Measurements from ENCODE around the gene RALGPS1. TPM values are rescaled to one million over a fixed set of nuclear protein-coding genes. Genes with fewer than 3 reads are reported as not detected.

Gene RALGPS1
- total RNA-seq, 5 donors from 2014 or later (not counting 1 experiment from before 2014, with no cell fraction given) = 7.3 to 13.9 (median 9.4) TPM

DNA sequence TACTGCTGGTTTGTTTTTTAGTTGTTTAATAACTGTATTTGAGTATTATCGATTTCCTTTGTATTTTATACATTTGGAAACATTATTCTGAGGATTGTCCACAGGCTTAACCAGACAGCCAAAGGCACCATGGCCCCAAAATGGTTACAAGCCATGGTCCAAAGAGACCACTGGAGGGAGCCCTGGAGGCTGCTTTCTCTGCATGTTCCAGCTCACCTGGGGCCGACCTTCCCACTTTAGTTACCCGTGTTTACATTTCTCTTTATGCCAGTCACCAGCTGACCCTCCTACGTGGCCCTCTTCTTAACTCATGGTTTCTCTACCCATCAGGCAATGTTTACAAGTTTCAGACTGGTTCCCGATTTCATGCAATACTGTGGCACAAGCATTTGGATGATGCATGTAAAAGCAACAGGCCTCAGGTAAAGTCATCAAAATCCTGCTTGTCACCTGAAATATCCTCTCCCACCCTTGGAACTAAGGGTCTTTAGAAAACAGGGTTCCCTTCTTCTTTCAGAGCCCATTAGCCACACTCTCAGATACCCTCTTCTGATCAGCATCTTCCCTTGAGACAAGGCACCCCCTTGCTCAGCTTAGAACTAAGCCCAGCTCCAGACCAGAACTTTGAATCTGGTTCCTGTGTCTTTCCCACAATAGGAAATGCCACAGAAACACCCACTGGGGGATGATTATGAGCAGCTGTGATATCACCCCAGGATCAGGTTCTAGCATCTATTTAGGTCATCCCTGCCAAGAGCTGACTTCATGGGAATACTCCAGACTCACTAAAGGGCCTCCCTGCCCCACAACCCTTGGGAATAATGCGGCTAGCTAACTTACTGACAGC, 300.1 kb downstream of the RALGPS1 start:
- 43% methylated on average over 5 of the region's 6 CpGs for WGBS (ENCODE audit: insufficient coverage)
- Mint-ChIP-seq H3K9me3 (no peaks in the 10 kb centered on the region), H3K27ac (no peak overlapping the region)

DNA sequence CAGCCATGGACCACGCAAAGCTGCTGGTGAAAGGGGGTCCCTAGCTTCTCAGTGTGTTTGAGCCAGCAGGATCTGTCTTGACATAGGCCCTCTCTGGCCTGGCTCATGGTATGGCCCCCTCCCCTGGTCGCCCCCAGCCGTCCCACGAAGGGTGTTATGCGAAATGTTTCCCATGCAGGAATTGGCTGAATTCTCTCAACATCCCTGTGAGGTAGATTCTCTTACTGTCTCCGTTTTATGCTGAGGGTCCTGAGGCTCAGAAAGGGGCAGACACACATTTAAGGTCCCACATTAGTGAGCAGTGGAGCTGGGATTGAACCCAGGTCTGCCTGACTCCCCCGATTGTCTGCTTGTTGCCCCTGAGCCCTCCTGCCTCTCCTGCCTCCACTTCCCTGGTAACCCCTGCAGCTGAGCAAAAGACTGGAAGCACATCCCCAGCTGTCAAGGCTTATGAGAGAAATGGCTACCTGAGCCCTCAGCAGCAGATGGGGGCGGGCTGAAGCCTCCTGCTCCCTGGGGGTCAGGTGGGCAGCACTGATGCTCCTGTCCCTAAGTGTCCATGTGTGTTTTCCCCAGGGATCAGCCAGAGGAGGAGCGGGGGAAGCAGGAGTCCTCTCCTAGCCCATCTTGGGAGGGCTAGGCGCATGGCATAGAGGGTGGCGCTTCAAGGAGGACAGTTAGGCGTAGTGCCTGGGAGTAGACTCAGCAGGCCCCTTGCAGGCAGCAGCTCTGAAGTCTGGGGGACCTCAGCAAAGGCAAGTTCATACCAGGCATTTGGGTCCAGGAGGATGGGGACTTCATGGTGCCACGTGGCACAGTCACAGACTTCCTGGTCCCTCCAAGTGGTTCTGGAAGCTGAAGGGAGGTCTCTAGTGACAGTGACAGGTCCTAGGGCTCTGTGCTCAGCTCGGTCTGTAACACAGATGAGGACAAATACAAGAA, 301.0 kb downstream of the RALGPS1 start:
- POLR2A ChIA-PET = interaction anchor here in 1 of 2 donors (0.6 kb wide), 1 partner anchor 139 kb away, joined by 4 read pairs; no protein-coding TSS in a partner anchor
- H3K36me3 ChIP-seq (ENCODE audit: control insufficient read depth in 2 of 2, extremely low read depth in 1 of 2, insufficient read depth in 1 of 2, low read length in 1 of 2) = no peaks in the 10 kb centered on the region
- H3K9me3 ChIP-seq = no peaks in the 10 kb centered on the region
- no peak for ATAC-seq (replicated peaks in 1 of 4)
- H3K27ac ChIP-seq (ENCODE audit: low read length) = no peak overlapping the region
- Mint-ChIP-seq H3K9me3 (no peaks in the 10 kb centered on the region), H3K4me3 (no peak overlapping the region), H3K27ac (no peak overlapping the region), H3K27me3 (peaks cover 0 to 7% of the 10 kb centered on the region in 2 donors), H3K4me1 (peaks cover 0 to 4% (median 2%) of the 10 kb centered on the region in 3 donors), H3K36me3 (no peaks in the 10 kb centered on the region)
- peaks cover 0 to 7% of the 10 kb centered on the region in 2 experiments for H3K27me3 ChIP-seq (replicated peaks in 1 of 2; ENCODE audit: control insufficient read depth in 2 of 2, extremely low read depth in 1 of 2, insufficient read depth in 2 of 2, low read length in 1 of 2)
- H3K4me1 ChIP-seq (ENCODE audit: control insufficient read depth in 1 of 2, extremely low read depth in 1 of 2, insufficient read depth in 2 of 2, low read length in 2 of 2) = peaks cover 0 to 2% of the 10 kb centered on the region in 2 experiments
- DNase-seq = no peak
- H3K4me3 ChIP-seq (ENCODE audit: control insufficient read depth in 1 of 2, extremely low read depth in 1 of 2, low read length in 1 of 2) = no peak overlapping the region
- CTCF ChIA-PET = interaction anchor here (0.6 to 1.9 kb wide), 4 partner anchors 9 to 1423 kb away, joined by 3 to 6 read pairs (median 3); partner anchors contain the start of gene TOR2A (in 1 of the 2)
- 92% methylated on average over 13 of the region's 14 CpGs for WGBS (ENCODE audit: insufficient coverage)

More for the DNA sequence above, 300.1 kb downstream of the RALGPS1 start:
- Mint-ChIP-seq H3K36me3 (no peaks in the 10 kb centered on the region), H3K4me1 (peaks cover 0 to 4% (median 2%) of the 10 kb centered on the region in 3 donors), H3K4me3 (no peak overlapping the region), H3K27me3 (peaks cover 0 to 8% of the 10 kb centered on the region in 2 donors)
- ATAC-seq (replicated peaks in 1 of 4) = peak; percentile 71 to 88 (median 80)
- Histone ChIP-seq H3K4me1 (ENCODE audit: control insufficient read depth in 1 of 2, extremely low read depth in 1 of 2, insufficient read depth in 2 of 2, low read length in 2 of 2) (peaks cover 0 to 2% of the 10 kb centered on the region in 2 experiments), H3K36me3 (ENCODE audit: control insufficient read depth in 2 of 2, extremely low read depth in 1 of 2, insufficient read depth in 1 of 2, low read length in 1 of 2) (no peaks in the 10 kb centered on the region), H3K27ac (ENCODE audit: low read length) (no peak overlapping the region), H3K9me3 (no peaks in the 10 kb centered on the region), H3K4me3 (ENCODE audit: control insufficient read depth in 1 of 2, extremely low read depth in 1 of 2, low read length in 1 of 2) (no peak overlapping the region), H3K27me3 (replicated peaks in 1 of 2; ENCODE audit: control insufficient read depth in 2 of 2, extremely low read depth in 1 of 2, insufficient read depth in 2 of 2, low read length in 1 of 2) (peaks cover 0 to 7% of the 10 kb centered on the region in 2 experiments)
- ChIA-PET CTCF (interaction anchor here (0.5 to 1.9 kb wide), 6 partner anchors 10 to 1424 kb away, joined by 3 to 6 read pairs (median 3); partner anchors contain the start of genes SLC2A8 (in 1 of the 2) and TOR2A (in 1 of the 2)), POLR2A (interaction anchor here in 1 of 2 donors (0.6 kb wide), 1 partner anchor 140 kb away, joined by 4 read pairs; no protein-coding TSS in a partner anchor)
- peak in 34 of 35 experiments; percentile 13 to 75 (median 48) for DNase-seq

DNA sequence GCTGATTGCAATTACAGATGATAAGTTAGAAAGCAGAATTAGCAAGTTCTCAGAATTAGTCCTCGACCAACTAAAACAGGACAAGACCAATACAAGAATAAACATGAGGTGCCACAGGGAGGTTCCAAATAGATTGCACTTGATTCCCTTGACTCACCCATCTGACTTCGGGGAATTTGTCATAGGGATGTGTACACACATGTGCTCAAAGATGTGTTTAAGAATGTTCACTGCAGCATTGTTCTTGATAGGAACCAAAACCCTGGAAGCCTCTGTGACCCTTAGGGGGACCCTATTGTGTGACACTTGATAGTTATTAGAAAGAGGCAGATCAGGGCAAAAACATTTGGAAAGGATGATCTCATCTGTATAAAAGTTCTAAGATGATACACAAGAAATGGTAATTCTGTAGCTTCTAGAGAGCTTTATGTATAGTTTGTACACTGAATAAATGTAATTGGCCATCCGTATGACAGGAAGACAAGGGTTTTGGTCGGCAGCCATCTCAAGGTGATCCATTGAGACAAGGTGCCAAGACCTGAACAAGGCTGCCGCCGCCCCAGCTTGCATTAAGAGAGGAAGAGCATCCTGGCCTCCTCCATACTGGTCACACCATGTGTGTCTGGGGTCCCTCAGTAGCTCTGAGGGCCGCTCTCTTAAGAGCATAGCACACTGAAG, 301.8 kb downstream of the RALGPS1 start:
- no peak overlapping the region for H3K27ac Mint-ChIP-seq
- CTCF ChIA-PET = no interaction called here

DNA sequence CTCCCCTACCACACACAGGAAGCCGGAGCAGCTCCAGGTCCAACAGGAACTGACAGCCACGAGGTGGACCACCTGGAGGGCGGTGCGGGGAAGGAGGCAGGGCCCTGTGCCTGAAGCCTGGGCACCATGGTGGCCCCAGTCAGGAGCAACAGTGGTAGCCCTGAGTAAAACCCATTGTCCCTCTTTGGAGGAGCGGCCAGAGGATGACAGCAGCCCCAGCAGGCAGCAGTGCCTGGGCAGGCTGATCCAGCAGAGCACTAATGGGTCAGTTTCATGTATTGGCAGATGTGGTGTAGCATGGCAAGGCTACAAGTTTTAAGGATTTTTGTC, 302.3 kb downstream of the RALGPS1 start:
- H3K4me1 Mint-ChIP-seq = peaks cover 8 to 9% (median 9%) of the 10 kb centered on the region in 3 donors
- H3K9me3 Mint-ChIP-seq = no peaks in the 10 kb centered on the region
- no peaks in the 10 kb centered on the region for H3K27me3 Mint-ChIP-seq
- Histone ChIP-seq H3K27me3 (replicated peaks in 1 of 2; ENCODE audit: control insufficient read depth in 2 of 2, extremely low read depth in 1 of 2, insufficient read depth in 2 of 2, low read length in 1 of 2) (no peaks in the 10 kb centered on the region), H3K9me3 (no peaks in the 10 kb centered on the region), H3K4me3 (ENCODE audit: control insufficient read depth in 1 of 2, extremely low read depth in 1 of 2, low read length in 1 of 2) (no peak overlapping the region), H3K36me3 (ENCODE audit: control insufficient read depth in 2 of 2, extremely low read depth in 1 of 2, insufficient read depth in 1 of 2, low read length in 1 of 2) (no peaks in the 10 kb centered on the region), H3K27ac (ENCODE audit: low read length) (no peak overlapping the region), H3K4me1 (ENCODE audit: control insufficient read depth in 1 of 2, extremely low read depth in 1 of 2, insufficient read depth in 2 of 2, low read length in 2 of 2) (peaks cover 3 to 5% of the 10 kb centered on the region in 2 experiments)
- CTCF ChIA-PET = no interaction called here
- no peak overlapping the region for H3K27ac Mint-ChIP-seq
- POLR2A ChIA-PET = no interaction called here
- 80% methylated on average over 4 of the region's 5 CpGs for WGBS (ENCODE audit: insufficient coverage)
- no peak overlapping the region for H3K4me3 Mint-ChIP-seq
- DNase-seq (no peak), ATAC-seq (replicated peaks in 1 of 4) (no peak)
- H3K36me3 Mint-ChIP-seq = no peaks in the 10 kb centered on the region

More for the DNA sequence above, 301.8 kb downstream of the RALGPS1 start:
- no peak overlapping the region for H3K4me3 ChIP-seq (ENCODE audit: control insufficient read depth in 1 of 2, extremely low read depth in 1 of 2, low read length in 1 of 2)
- DNase-seq = no peak
- H3K9me3 ChIP-seq = no peaks in the 10 kb centered on the region
- Mint-ChIP-seq H3K27me3 (no peaks in the 10 kb centered on the region), H3K36me3 (no peaks in the 10 kb centered on the region), H3K4me3 (no peak overlapping the region), H3K4me1 (peaks cover 3 to 4% (median 4%) of the 10 kb centered on the region in 3 donors), H3K9me3 (no peaks in the 10 kb centered on the region)
- peaks cover 0 to 2% of the 10 kb centered on the region in 2 experiments for H3K4me1 ChIP-seq (ENCODE audit: control insufficient read depth in 1 of 2, extremely low read depth in 1 of 2, insufficient read depth in 2 of 2, low read length in 2 of 2)
- POLR2A ChIA-PET = no interaction called here
- no peak for ATAC-seq (replicated peaks in 1 of 4)
- no peaks in the 10 kb centered on the region for H3K36me3 ChIP-seq (ENCODE audit: control insufficient read depth in 2 of 2, extremely low read depth in 1 of 2, insufficient read depth in 1 of 2, low read length in 1 of 2)
- 83% methylated on average over 5 of the region's 7 CpGs for WGBS (ENCODE audit: insufficient coverage)
- H3K27me3 ChIP-seq (replicated peaks in 1 of 2; ENCODE audit: control insufficient read depth in 2 of 2, extremely low read depth in 1 of 2, insufficient read depth in 2 of 2, low read length in 1 of 2) = peaks cover 0 to 4% of the 10 kb centered on the region in 2 experiments
- H3K27ac ChIP-seq (ENCODE audit: low read length) = no peak overlapping the region

DNA sequence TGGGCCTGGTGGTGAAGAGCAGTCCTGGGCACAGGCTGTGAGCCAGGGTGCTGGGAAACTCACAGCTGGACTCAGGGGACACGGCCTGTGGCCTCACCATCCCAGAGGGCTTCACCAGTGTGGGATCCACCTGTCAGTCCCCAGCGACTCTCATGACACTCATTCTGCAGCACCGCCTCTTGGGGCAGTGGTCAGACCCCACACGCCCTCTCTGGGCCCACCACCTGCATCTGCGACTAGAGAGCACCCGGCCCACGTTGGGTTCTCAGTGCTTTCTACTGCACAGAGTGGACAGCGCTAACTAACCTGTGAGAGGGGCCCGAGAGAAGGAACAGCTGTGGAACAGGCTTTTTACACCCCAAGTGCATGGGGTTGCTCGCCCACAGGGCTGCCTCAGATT, 304.2 kb downstream of the RALGPS1 start:
- CTCF ChIA-PET = interaction anchor here in 1 of 2 donors (0.6 kb wide), 1 partner anchor 276 kb away, joined by 3 read pairs; no protein-coding TSS in a partner anchor
- Histone ChIP-seq H3K27ac (ENCODE audit: low read length) (no peak overlapping the region), H3K4me1 (ENCODE audit: control insufficient read depth in 1 of 2, extremely low read depth in 1 of 2, insufficient read depth in 2 of 2, low read length in 2 of 2) (peaks cover 8 to 13% of the 10 kb centered on the region in 2 experiments), H3K9me3 (no peaks in the 10 kb centered on the region), H3K36me3 (ENCODE audit: control insufficient read depth in 2 of 2, extremely low read depth in 1 of 2, insufficient read depth in 1 of 2, low read length in 1 of 2) (no peaks in the 10 kb centered on the region), H3K27me3 (replicated peaks in 1 of 2; ENCODE audit: control insufficient read depth in 2 of 2, extremely low read depth in 1 of 2, insufficient read depth in 2 of 2, low read length in 1 of 2) (no peaks in the 10 kb centered on the region), H3K4me3 (ENCODE audit: control insufficient read depth in 1 of 2, extremely low read depth in 1 of 2, low read length in 1 of 2) (no peak overlapping the region)
- DNase-seq (no peak), ATAC-seq (replicated peaks in 1 of 4) (no peak)
- Mint-ChIP-seq H3K4me3 (no peak overlapping the region), H3K27ac (no peak overlapping the region), H3K27me3 (no peaks in the 10 kb centered on the region), H3K36me3 (no peaks in the 10 kb centered on the region), H3K9me3 (no peaks in the 10 kb centered on the region), H3K4me1 (peaks cover 25 to 27% (median 27%) of the 10 kb centered on the region in 3 donors)
- 96% methylated on average over 8 of the region's 10 CpGs for WGBS (ENCODE audit: insufficient coverage)
- POLR2A ChIA-PET = no interaction called here
